Stomach (tissue), 4 donors: ENCODE data around the gene SCAMP2.

Experiments used
- EP300 ChIP-seq: sonication (generic); formaldehyde crosslinking; IDR thresholded peaks from one replicate; pipeline ENCODE4 v1.6.1; 2017; ENCODE audit warnings: antibody characterized with exemption
- POLR2A ChIP-seq, 4 donors: fragments of 450-650 bp; IDR thresholded peaks; one replicate each; pipeline ENCODE4 v1.6.1; 2016; ENCODE audit warnings: antibody characterized with exemption in 4 of 4, control low read depth in 2 of 4, mild to moderate bottlenecking in 1 of 4, moderate library complexity in 1 of 4
- TF ChIP-seq, protein P1 (sequence below), 7 experiments: fragments of 450-650 bp in 4 of 7; fragments of 200-600 bp in 3 of 7; sonication (generic) in 3 of 7; IDR thresholded peaks; one replicate each; pipeline ENCODE4 v1.5.1; 2016 to 2019; ENCODE audit warnings: antibody characterized with exemption in 7 of 7, control low read depth in 2 of 7, mild to moderate bottlenecking in 1 of 7

DNA sequence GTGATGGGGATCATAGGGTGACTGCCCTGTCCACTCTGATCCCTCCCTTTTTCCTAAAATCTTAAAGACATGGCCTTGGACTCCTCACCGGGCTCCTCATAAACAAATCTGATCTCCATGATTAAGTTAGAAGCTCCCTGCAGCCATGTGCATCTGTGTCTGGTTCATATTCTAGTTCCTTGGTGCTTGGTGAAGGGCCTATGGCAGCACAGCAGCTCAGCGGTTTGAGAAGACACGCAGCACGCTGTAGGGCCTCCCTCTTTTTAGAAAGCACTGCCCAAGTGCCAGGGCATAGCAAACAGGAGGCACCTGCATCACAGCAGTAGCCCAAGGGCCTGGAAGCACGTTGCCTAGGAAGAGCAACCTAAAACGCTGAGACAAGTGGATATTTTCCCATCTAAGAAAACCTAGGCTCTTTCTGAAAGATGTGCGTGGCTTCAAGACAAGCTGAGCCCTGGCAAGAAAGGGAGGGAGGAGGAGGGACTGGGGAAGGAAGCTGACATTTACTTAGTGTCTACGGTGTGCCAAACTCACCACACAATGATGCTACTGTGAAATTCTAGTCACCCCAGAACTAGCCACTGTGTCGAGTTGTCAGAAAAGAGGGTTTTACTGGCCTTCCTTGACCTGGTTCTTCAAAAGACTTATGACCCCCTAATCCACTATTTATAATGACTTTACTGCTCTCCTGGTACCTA is 15.3 kb downstream of the SCAMP2 start:
- TF ChIP-seq EP300 (no peak), POLR2A (IDR thresholded peaks at IDR 0.05) (no peak)
- TF ChIP-seq, protein P1, sequence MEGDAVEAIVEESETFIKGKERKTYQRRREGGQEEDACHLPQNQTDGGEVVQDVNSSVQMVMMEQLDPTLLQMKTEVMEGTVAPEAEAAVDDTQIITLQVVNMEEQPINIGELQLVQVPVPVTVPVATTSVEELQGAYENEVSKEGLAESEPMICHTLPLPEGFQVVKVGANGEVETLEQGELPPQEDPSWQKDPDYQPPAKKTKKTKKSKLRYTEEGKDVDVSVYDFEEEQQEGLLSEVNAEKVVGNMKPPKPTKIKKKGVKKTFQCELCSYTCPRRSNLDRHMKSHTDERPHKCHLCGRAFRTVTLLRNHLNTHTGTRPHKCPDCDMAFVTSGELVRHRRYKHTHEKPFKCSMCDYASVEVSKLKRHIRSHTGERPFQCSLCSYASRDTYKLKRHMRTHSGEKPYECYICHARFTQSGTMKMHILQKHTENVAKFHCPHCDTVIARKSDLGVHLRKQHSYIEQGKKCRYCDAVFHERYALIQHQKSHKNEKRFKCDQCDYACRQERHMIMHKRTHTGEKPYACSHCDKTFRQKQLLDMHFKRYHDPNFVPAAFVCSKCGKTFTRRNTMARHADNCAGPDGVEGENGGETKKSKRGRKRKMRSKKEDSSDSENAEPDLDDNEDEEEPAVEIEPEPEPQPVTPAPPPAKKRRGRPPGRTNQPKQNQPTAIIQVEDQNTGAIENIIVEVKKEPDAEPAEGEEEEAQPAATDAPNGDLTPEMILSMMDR (IDR thresholded peaks at IDR 0.05): no peak
